COR-L47 (cell line): ENCODE data around the gene VAV2.

Experiments
- DNase-seq: peaks from one replicate; lab custom pipeline; 2025; lab: John Stamatoyannopoulos, UW

Gene VAV2

DNA sequence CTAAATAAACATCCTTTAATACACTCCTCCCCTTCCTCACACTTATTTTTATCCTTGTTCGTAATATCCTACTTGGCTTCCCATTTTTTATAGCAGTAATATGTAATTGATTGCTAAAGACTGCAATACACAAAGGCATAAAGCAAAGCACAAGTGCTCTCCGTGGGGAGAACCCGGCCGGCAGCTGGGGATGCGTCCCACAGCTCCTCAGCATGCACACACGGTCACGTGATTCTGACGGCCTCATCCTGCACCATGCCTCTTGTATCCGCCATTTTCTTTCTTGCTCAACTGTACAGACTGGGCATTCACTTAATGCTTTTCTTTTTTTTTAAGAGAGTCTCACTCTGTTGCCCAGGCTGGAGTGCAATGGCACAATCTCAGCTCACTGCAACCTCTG lies 36.0 kb upstream of the VAV2 start:
- no peak for DNase-seq

- no peak for DNase-seq
Observed at GRCh38 chr9:134027561-134027960, 35.4 kb upstream of the VAV2 start.

GRCh38 chr9:134026981-134027380 lies 34.9 kb upstream of the VAV2 start:
- no peak for DNase-seq

DNA sequence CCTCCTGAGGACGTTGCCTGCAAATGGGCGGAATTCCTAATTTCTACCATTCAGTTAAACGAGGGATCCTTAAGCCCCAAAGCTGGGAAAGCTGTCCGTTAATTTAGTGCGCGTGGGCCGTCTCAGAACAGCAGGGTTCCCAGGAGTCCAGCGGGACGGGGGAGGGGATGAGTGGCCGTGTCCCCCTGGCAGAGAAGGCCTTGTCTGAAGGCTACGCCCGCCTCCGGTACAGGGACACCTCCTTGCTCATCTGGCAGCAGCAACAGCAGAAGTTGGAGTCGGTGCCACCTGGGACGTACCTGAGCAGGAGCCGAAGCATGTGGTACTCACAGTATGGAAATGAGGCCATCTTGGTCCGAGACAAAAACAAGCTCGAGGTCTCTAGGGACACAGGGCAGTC lies 34.5 kb upstream of the VAV2 start:
- no peak for DNase-seq

DNA sequence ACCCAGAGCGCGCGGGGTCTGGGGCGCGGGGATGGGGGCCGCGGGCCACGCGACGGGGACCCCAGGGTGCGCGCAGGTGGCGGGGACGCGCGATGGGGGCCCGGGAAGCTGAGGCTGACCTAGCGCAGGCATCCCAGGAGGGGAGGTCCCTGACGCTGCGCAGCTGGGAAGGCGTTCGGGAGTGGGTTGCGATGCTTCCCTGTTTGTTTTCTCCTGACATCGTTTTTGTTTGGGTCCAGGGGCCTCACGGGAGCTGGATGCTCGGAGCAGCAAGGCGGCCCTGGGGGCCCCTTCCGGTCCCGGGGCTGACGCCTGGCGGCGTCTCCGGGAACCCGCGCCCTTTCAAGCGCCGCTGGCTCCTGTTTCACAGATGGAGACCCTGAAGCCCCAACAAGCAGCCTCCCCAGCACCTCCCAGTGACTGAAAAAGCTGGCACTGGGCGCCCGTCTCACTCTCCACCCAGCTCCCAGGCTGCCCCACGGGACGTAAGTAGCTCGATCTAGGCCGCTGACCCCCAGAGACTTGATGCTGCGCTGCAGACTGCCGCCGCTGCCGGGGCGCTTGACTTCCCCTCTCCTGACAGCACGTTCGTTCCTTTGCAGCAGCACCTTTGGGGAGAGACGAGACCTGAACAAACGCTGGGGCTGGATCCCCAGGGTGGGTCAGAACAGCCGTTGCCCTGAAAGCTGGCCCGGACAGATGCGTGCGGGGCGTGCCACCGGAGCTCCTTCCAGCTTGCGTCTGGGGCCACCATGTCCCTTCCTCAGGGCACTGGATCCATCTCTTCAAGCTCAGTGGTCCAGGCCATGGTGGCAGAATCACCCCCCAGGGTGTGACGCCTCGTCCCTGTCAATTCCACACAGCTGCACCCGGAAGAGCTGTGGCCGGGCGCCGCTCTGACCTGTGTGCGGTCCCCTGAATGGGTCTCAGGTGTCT lies 33.8 kb upstream of the VAV2 start:
- DNase-seq = peak; percentile 53

DNA sequence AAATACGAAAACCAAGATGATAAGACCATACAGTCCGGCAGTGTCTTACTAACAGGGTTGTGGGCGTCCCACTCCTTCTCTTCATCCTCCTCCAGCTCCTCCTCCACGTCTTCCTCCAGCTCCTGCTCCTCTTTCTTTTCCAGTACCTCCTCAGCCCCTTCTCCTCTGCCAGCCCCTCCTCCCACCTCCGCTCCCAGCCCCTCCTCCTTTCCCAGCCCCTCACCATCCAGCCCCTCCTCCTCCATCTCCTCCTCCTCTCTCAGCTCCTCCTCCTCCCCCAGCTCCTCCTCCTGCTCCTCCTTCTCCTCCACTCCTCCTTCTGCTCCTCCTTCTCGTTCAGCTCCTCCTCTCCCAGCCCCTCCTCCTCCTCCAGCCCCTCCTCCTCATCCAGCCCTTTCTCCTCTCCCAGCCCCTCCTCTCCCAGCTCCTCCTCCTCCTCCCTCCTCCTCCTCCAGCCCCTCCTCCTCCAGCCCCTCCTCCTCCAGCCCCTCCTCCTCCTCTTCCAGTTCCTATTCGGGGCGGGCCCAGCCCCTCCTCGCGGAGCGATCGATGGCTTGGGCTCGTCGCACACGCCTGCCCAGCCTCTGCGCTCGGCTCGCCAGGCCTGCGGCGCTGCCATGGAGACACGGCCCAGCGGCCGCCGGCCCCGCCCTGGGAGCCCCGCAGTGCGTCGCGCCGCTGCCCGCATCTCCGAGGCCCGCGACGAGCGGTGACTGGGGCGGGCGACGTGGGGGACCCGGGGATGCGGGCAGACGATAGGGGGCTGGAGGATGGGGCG lies 32.9 kb upstream of the VAV2 start, which contains the start of gene BRD3OS:
Gene BRD3OS (plus strand): TSS at position 654 of the 778 bp plus-strand sequence. CDS start 1,267 bp downstream, outside the sequence.
- DNase-seq = peak; percentile 95

GRCh38 chr9:134024214-134024792 lies 32.2 kb upstream of the VAV2 start:
- no peak for DNase-seq

GRCh38 chr9:134014946-134015345 lies 22.8 kb upstream of the VAV2 start:
- DNase-seq = no peak

DNA sequence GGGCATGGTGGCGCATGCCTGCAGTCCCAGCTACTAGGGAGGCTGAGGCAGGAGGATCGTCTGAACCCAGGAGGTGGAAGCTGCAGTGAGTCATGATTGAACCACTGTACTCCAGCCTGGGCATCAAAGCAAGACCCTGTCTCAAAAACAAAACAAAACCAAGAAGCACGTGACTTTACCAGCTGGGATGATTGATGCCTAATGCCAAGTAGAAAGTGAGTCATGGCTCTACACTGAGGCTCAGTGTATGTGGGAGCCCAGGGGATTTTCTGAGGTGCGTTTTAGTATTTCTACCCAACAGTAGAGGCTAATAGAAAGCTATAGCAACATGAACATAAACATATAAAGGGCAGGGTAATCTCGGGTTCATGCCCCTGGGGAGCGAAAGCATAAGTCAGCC lies 19.3 kb upstream of the VAV2 start:
- DNase-seq = no peak

DNA sequence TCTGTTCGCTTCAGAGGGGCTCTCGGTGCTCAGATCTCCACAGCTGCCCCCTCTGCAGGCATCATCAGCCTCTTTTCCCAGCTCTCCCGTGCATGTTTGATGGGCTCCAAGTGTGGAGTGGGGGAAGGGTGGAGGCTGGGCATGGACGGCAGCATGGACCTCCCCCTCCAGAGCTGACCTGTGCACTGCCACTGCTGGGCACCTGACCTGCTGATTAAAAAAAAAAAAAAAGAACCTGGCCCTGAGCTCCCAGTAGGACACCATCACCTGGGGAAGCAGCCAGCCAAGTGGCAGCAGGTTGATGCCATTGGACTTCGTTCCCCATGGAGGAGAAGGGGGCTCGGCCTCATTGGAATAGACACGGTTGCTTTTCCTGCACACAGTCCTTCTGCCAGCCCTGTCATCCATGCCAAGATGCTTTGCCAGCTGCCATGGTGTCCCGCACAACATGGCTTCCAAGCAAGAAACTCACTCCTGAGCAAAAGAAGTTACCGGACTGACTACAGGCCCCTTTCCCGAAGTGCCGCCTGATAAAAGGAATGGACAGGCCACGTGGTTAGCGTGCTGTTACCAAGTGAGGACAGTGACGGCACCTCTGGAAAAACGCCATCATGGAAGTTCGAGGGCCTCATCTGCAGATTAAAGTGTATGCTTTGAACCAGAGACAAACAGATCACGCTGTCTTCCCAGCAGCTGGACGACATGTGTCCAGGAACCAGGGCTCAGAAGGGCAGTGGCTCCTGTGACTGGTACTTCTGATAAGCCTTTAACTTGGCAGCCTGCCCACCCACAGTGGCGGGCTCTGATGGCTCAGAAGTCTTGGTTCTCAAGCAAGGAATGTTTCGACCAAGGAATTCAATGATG lies 18.4 kb upstream of the VAV2 start:
- DNase-seq = no peak

GRCh38 chr9:134007571-134007970 lies 15.4 kb upstream of the VAV2 start:
- DNase-seq = no peak

DNA sequence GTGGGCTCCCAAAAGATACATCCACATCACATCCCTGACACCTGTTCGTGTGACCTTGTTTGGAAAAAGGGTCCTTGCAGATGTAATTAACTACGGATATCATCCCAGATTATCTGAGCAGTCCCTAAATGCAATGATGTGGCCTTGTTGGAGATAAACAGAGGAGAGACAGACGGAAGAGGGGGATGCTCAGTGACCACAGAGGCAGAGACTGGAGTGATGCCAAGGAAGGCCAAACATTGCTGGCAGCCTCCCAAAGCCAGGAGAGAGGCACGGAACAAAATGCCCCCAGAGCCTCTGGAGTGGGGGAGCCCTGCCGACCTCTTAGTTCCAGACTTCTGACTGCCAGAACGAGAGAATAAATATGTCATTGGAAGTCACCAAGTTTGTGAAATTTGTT lies 15.0 kb upstream of the VAV2 start:
- DNase-seq = peak; percentile 64

DNA sequence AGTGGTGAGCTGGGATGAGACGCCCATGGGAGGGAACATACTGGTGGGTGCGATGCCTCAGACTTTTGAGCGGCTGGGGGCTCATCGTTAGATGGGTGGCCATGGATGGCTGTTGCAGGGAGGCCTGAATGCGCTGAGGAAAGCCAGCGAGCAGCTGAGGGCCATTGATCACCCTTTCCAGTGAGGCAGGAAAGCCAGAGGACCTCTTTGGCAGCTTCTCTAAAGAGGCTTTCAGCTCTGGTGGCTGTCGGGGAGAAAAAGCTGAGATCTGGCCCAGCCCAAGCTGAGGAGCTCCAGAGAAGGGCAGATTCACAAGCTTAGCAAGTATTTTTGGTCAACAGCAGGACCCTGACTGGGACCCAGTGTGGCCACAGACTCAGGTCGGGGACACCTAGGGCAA lies 13.3 kb upstream of the VAV2 start:
- DNase-seq = no peak

GRCh38 chr9:134004881-134005280 lies 12.8 kb upstream of the VAV2 start:
- no peak for DNase-seq

GRCh38 chr9:134004131-134004873 lies 12.2 kb upstream of the VAV2 start:
- DNase-seq = no peak

- DNase-seq = no peak
Observed at GRCh38 chr9:134003237-134003636, 11.1 kb upstream of the VAV2 start.

DNA sequence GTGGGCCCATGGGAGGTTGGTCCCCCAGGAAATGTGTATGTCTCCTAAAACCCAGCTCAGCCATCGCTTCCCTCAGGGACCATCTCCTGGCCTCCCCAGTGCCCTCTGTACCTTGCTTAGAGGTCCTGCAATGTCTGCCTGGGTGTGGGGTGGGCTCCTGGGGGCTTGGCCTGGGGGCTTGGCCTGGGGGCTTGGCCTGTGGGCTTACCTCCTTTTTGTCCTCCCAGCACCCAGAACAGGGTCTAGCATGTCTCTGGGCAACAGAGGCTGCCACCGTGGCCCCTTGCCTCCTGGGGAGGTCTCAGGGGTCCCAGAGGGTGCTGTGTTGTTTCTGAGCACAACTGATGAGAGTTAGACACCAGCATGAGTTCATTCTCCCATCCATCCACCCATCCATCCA lies 10.7 kb upstream of the VAV2 start:
- DNase-seq = no peak

- DNase-seq = no peak
Observed at GRCh38 chr9:133999851-134000265, 7.7 kb upstream of the VAV2 start.

- DNase-seq = no peak
Observed at GRCh38 chr9:133998915-133999595, 6.9 kb upstream of the VAV2 start.

GRCh38 chr9:133997584-133997983 lies 5.5 kb upstream of the VAV2 start:
- no peak for DNase-seq
